ENCODE data around the gene TSPAN16.

Gene TSPAN16

DNA sequence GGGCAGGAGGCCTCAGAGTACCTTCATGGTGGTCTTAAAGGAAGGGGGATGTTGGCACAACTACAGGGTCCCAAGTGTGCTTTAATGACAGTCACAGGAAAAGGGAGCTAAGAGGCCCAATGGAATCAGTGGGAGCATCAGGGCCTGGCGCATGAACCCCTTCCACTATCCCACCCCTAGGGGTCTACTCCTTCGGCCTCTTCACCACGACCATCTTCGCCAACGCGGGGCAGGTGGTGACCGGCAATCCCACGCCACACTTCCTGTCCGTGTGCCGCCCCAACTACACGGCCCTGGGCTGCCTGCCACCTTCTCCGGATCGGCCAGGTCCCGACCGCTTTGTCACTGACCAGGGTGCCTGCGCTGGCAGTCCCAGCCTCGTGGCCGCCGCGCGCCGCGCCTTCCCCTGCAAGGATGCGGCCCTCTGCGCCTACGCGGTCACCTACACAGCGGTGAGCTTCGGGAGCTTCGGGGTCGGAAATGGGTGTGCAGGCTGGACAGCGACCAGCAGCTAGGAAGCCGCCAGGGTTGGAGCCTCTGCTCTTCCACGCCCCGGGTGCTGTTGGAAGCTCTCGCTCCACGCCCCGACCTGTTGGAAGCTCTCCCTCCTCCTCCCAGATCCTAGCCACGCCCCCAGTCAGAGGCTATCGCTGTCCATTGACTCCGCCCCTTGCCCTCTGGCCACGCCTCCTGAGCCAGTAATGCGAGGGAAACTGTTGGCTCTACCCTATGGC, 65.2 kb downstream of the TSPAN16 start:
- peak overlapping the region; percentile 6 for H3K4me3 ChIP-seq (ENCODE audit: insufficient read depth, low read depth, low read length)
- peaks cover 6% of the 10 kb centered on the region for H3K4me1 ChIP-seq (ENCODE audit: control insufficient read depth, insufficient read depth, low read length)
- 28 to 34% methylated on average over 43 of the region's 43 CpGs for WGBS, 2 experiments
- H3K27me3 ChIP-seq (ENCODE audit: control insufficient read depth, insufficient read depth, low read length, poor library complexity, severe bottlenecking) = peaks cover 14% of the 10 kb centered on the region
- no peaks in the 10 kb centered on the region for H3K36me3 ChIP-seq (ENCODE audit: control insufficient read depth, insufficient read depth, low read length)
- no peaks in the 10 kb centered on the region for H3K9me3 ChIP-seq (ENCODE audit: control insufficient read depth, low read length)
- no peak overlapping the region for H3K27ac ChIP-seq (ENCODE audit: insufficient read depth, low read depth, low read length, poor library complexity, severe bottlenecking)

DNA sequence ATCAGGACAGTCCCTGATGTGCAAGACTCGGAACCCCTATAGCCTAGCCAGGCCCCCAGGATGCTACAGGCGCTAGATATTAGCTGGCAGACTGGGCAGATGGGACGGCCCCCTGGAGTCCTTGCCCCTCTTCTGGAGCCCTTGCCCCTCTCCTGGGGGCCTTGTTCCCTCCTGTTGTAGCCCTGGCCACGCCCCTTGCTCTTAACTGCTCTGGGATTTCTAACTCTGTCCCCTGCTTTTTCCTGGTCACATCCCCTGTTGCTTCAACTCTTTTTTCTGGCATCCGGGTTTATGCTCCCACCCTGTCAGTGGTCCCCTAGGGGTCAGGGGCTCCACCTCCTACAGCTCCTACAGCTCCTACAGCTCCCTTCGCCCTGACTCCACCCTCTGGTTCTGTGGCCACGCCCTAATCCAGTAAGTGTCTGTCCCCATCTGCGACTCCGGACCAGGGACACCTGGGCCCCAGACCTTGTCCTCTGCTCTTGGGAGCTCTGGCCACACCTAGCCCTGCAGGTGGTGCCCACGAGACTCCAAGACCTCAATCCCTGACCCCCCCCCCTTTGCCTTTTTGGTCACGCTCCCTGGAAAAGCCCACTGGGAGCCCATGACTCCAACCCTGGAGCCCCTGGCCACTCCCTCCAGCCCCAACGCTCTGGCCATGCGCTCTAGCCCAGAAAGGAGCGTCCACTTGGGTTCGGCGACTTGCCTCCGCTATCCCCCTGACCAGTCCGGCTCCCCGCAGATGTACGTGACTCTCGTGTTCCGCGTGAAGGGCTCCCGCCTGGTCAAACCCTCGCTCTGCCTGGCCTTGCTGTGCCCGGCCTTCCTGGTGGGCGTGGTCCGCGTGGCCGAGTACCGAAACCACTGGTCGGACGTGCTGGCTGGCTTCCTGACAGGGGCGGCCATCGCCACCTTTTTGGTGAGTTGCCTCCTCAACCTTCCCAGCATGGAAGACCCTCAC, 66.1 kb downstream of the TSPAN16 start:
- Histone ChIP-seq H3K27me3 (ENCODE audit: control insufficient read depth, insufficient read depth, low read length, poor library complexity, severe bottlenecking) (peaks cover 11% of the 10 kb centered on the region), H3K4me1 (ENCODE audit: control insufficient read depth, insufficient read depth, low read length) (peaks cover 6% of the 10 kb centered on the region), H3K36me3 (ENCODE audit: control insufficient read depth, insufficient read depth, low read length) (no peaks in the 10 kb centered on the region), H3K27ac (ENCODE audit: insufficient read depth, low read depth, low read length, poor library complexity, severe bottlenecking) (no peak overlapping the region), H3K4me3 (ENCODE audit: insufficient read depth, low read depth, low read length) (no peak overlapping the region), H3K9me3 (ENCODE audit: control insufficient read depth, low read length) (no peaks in the 10 kb centered on the region)
- 81 to 83% methylated on average over 35 of the region's 35 CpGs for WGBS, 2 experiments

DNA sequence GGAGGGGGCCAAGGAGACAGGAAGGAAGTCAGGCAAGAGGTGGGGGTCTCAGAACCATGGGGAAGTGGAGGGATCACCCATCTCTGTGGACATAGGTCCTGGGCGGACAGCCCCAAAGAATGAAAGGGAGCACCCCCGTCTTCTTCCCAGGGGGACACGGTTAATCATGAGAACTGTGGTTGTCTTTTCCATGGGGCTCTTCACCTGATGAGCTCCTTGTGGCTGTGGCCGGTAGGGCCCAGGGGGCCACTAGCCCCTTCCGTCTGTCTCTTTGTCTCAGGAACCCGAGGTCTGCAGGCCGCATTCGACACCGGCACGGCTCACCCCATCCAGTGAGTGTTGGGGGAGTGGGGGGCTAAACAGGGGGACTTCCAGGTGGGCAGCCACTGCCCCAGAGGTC, 67.9 kb downstream of the TSPAN16 start:
- Histone ChIP-seq H3K4me1 (ENCODE audit: control insufficient read depth, insufficient read depth, low read length) (peaks cover 6% of the 10 kb centered on the region), H3K4me3 (ENCODE audit: insufficient read depth, low read depth, low read length) (no peak overlapping the region), H3K27me3 (ENCODE audit: control insufficient read depth, insufficient read depth, low read length, poor library complexity, severe bottlenecking) (peaks cover 11% of the 10 kb centered on the region), H3K27ac (ENCODE audit: insufficient read depth, low read depth, low read length, poor library complexity, severe bottlenecking) (no peak overlapping the region), H3K9me3 (ENCODE audit: control insufficient read depth, low read length) (no peaks in the 10 kb centered on the region), H3K36me3 (ENCODE audit: control insufficient read depth, insufficient read depth, low read length) (no peaks in the 10 kb centered on the region)
- WGBS, 2 experiments = 92 to 94% methylated on average over 10 of the region's 10 CpGs

DNA sequence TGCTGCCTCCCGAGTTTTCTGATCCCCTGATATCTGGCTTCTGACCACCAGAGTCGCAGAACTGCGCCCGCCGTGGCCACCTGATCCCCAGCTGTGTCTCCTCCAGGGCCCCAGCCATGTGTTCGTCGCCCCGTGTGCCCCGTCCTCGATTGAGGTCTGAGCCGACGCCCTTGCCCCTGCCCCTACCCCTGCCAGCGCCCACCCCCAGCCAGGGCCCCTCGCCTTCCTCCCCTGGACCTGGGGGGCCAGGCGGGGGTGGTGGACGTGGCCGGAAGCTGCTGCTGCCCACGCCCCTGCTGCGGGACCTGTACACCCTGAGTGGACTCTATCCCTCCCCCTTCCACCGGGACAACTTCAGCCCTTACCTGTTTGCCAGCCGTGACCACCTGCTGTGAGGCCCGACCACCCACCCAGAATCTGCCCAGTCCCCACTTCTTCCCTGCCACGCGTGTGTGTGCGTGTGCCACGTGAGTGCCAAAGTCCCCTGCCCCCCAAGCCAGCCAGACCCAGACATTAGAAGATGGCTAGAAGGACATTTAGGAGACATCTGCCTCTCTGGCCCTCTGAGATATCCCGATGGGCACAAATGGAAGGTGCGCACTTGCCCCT, 68.4 kb downstream of the TSPAN16 start:
- 92 to 94% methylated on average over 28 of the region's 28 CpGs for WGBS, 2 experiments
- Histone ChIP-seq H3K27me3 (ENCODE audit: control insufficient read depth, insufficient read depth, low read length, poor library complexity, severe bottlenecking) (peaks cover 11% of the 10 kb centered on the region), H3K27ac (ENCODE audit: insufficient read depth, low read depth, low read length, poor library complexity, severe bottlenecking) (no peak overlapping the region), H3K36me3 (ENCODE audit: control insufficient read depth, insufficient read depth, low read length) (no peaks in the 10 kb centered on the region), H3K9me3 (ENCODE audit: control insufficient read depth, low read length) (no peaks in the 10 kb centered on the region), H3K4me3 (ENCODE audit: insufficient read depth, low read depth, low read length) (no peak overlapping the region), H3K4me1 (ENCODE audit: control insufficient read depth, insufficient read depth, low read length) (peaks cover 6% of the 10 kb centered on the region)

DNA sequence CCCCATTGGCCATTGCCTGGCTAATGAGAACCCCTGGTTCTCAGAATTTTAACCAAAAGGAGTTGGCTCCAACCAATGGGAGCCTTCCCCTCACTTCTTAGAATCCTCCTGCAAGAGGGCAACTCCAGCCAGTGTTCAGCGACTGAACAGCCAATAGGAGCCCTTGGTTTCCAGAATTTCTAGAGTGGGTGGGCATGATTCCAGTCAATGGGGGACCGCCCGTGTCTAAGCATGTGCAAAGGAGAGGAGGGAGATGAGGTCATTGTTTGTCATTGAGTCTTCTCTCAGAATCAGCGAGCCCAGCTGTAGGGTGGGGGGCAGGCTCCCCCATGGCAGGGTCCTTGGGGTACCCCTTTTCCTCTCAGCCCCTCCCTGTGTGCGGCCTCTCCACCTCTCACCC, 69.0 kb downstream of the TSPAN16 start:
- Histone ChIP-seq H3K9me3 (ENCODE audit: control insufficient read depth, low read length) (no peaks in the 10 kb centered on the region), H3K27ac (ENCODE audit: insufficient read depth, low read depth, low read length, poor library complexity, severe bottlenecking) (no peak overlapping the region), H3K4me1 (ENCODE audit: control insufficient read depth, insufficient read depth, low read length) (peaks cover 6% of the 10 kb centered on the region), H3K27me3 (ENCODE audit: control insufficient read depth, insufficient read depth, low read length, poor library complexity, severe bottlenecking) (peaks cover 11% of the 10 kb centered on the region), H3K36me3 (ENCODE audit: control insufficient read depth, insufficient read depth, low read length) (no peaks in the 10 kb centered on the region), H3K4me3 (ENCODE audit: insufficient read depth, low read depth, low read length) (no peak overlapping the region)
- WGBS, 2 experiments = 89 to 92% methylated on average over 5 of the region's 5 CpGs

All from ectodermal cell (in vitro differentiated cells).